Activated CD4-positive, alpha-beta T cell treated with anti-CD3 and anti-CD28 coated beads, Interleukin-2, amount 50 U/mL, for 4 hours (primary cell): ENCODE measurements around the gene GPR162.

ENCODE experiments used
- DNase-seq, 2 experiments: peaks; one replicate each; pipeline ENCODE4 v3.0.0-alpha.2; 2020

Gene GPR162

GRCh38 chr12:6837370-6838060 is 15.9 kb downstream of the GPR162 start:
- no peak for DNase-seq

- DNase-seq = no peak
Measured at GRCh38 chr12:6838854-6839253, 17.2 kb downstream of the GPR162 start.

- DNase-seq = no peak
Measured at GRCh38 chr12:6839482-6840201, 18.0 kb downstream of the GPR162 start.

- no peak for DNase-seq
Measured at GRCh38 chr12:6840330-6840729, 18.7 kb downstream of the GPR162 start.

GRCh38 chr12:6840761-6841515 is 19.3 kb downstream of the GPR162 start, which contains the start of gene GNB3:
Gene GNB3 (plus strand): TSS chr12:6840925. CDS start chr12:6841288, 363 bp downstream.
- DNase-seq = no peak

GRCh38 chr12:6842075-6842474 is 20.5 kb downstream of the GPR162 start:
- DNase-seq = no peak

GRCh38 chr12:6843118-6843902 is 21.7 kb downstream of the GPR162 start:
- DNase-seq = no peak

- DNase-seq = no peak
Measured at GRCh38 chr12:6845395-6845794, 23.8 kb downstream of the GPR162 start.

GRCh38 chr12:6846316-6846869 is 24.8 kb downstream of the GPR162 start:
- DNase-seq = no peak

GRCh38 chr12:6847676-6848075 is 26.1 kb downstream of the GPR162 start:
- DNase-seq = no peak

GRCh38 chr12:6849427-6849826 is 27.8 kb downstream of the GPR162 start:
- DNase-seq = no peak

GRCh38 chr12:6849976-6850560 is 28.4 kb downstream of the GPR162 start:
- no peak for DNase-seq

- DNase-seq = no peak
Measured at GRCh38 chr12:6850796-6851152, 29.2 kb downstream of the GPR162 start.

- DNase-seq = peak; percentile 88 to 90
Measured at GRCh38 chr12:6851153-6851920, 29.7 kb downstream of the GPR162 start, which contains the start of gene CDCA3. Gene CDCA3 (minus strand): TSS chr12:6851286. CDS start chr12:6850952, 334 bp downstream.

- peak; percentile 96 to 97 for DNase-seq
Measured at GRCh38 chr12:6851921-6852650, 30.5 kb downstream of the GPR162 start, which contains the start of gene USP5. Gene USP5 (plus strand): TSS chr12:6852150. CDS start chr12:6852180, 30 bp downstream.

GRCh38 chr12:6852651-6853354 is 31.2 kb downstream of the GPR162 start:
- DNase-seq = peak; percentile 44 to 56

- no peak for DNase-seq
Measured at GRCh38 chr12:6853626-6854025, 32.0 kb downstream of the GPR162 start.

- no peak for DNase-seq
Measured at GRCh38 chr12:6854036-6854435, 32.4 kb downstream of the GPR162 start.

- DNase-seq = no peak
Measured at GRCh38 chr12:6855322-6855721, 33.7 kb downstream of the GPR162 start.

- DNase-seq = no peak
Measured at GRCh38 chr12:6858799-6859198, 37.2 kb downstream of the GPR162 start.
